Esophagus (tissue), 2 donors: ENCODE data around the gene TRIM2. TPM values are rescaled to one million over a fixed set of nuclear protein-coding genes. Genes with fewer than 3 reads are reported as not detected.

ENCODE experiments used
- H3K27ac ChIP-seq, 2 donors: one replicate each; pipeline ENCODE4 v1.5.1; 2013; ENCODE audit warnings: low read depth in 2 of 2, mild to moderate bottlenecking in 2 of 2, inconsistent platforms in 1 of 2, low read length in 1 of 2, moderate library complexity in 1 of 2
- H3K27me3 ChIP-seq, 2 donors: one replicate each; pipeline ENCODE4 v1.6.1; 2013; ENCODE audit warnings: low read length in 2 of 2, control low read depth in 1 of 2, mild to moderate bottlenecking in 1 of 2; ENCODE audit not compliant: insufficient read depth in 2 of 2, control insufficient read depth in 1 of 2
- H3K36me3 ChIP-seq, 2 donors: one replicate each; pipeline ENCODE4 v1.6.1; 2013; ENCODE audit warnings: low read length in 1 of 2; ENCODE audit not compliant: control insufficient read depth in 2 of 2, insufficient read depth in 2 of 2
- H3K4me1 ChIP-seq, 2 donors: one replicate each; pipeline ENCODE4 v1.6.1; 2013; ENCODE audit warnings: low read length in 1 of 2; ENCODE audit not compliant: control insufficient read depth in 2 of 2, insufficient read depth in 2 of 2
- H3K4me3 ChIP-seq, 2 donors: one replicate each; pipeline ENCODE4 v1.5.1; 2013; ENCODE audit warnings: low read length in 2 of 2, mild to moderate bottlenecking in 2 of 2, low read depth in 1 of 2, moderate library complexity in 1 of 2
- H3K9me3 ChIP-seq, 2 donors: one replicate each; pipeline ENCODE4 v1.6.1; 2013; ENCODE audit warnings: mild to moderate bottlenecking in 2 of 2, low read depth in 1 of 2, low read length in 1 of 2, moderate library complexity in 1 of 2; ENCODE audit not compliant: control insufficient read depth in 2 of 2, insufficient read depth in 1 of 2
- WGBS, 2 donors: extraction: QIAGEN DNeasy Blood & Tissue Kit; methylation state at CpG; one replicate each; pipeline ENCODE4 v1.1.7; 2013; 5-methylcytosine and 5-hydroxymethylcytosine counted together
- polyA plus RNA-seq, 2 donors: library from polyadenylated mRNA; stranded (reverse); fragments of 200-250 nt; gene quantifications; one replicate each; pipeline ENCODE4 v1.2.3, GENCODE V29; 2013
- donor health status: healthy with polysubstance abuse.
- donor health status: Bipolar disorder and iron deficiency.

The TRIM2 gene
- polyA plus RNA-seq, 2 donors = 4.0 to 8.8 TPM

DNA sequence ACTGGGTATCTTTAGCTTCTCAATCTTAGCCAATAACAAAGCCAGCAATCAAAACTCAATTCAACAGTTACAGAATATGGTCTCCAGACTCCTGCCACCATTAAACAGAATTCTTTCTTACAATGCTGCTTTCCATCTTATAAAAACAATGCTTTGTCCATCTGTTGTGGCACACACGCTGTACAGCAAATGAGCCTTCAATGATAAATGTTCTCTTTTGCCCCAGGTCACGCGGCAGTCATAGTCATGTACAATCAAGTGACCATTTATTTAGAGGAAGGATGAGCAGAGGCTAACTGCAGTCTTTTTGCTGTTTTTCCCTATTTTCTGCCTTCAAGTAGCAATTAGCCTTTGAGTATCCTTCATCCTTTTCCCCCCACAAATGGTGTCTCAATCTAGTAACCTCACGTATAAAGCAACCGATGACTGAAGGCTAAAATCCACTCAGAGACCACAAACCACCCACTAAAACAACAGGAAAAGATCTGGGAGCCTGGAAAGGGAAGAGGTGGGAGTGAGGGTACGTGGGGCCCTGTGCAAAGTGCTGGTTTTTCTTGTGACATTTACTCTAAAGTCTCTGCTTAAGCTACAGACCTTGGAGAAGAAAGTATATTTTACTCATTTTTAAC lies 24.4 kb downstream of the TRIM2 start:
- Histone ChIP-seq H3K4me1 (peaks cover 2 to 3% of the 10 kb centered on the region in 2 donors), H3K27ac (no peak overlapping the region)

DNA sequence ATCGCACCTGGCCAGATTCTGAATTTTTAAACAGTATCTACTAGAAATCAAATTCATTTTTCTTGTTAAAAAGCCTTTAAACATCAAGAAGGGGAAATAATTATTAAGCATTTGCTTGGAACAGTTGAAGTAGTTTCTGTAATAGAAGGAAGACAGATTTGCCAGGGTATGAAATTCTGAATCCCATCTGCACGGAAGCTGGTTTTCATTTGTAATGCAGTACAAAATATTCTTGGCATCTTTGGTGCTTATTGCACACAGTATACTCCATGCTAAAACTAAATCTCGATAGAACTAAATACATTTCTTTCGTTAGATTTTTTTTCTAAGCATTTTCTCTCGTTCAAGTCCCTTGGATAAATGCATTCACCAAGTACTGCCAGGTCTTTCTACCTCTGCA lies 25.3 kb downstream of the TRIM2 start:
- Histone ChIP-seq H3K27ac (no peak overlapping the region), H3K4me3 (no peak overlapping the region), H3K9me3 (no peaks in the 10 kb centered on the region), H3K4me1 (peaks cover 2 to 3% of the 10 kb centered on the region in 2 donors), H3K36me3 (no peaks in the 10 kb centered on the region), H3K27me3 (no peaks in the 10 kb centered on the region)
- WGBS, 2 donors = 83 to 89% methylated on average over 5 of the region's 5 CpGs

More for the DNA sequence above, 24.4 kb downstream of the TRIM2 start:
- no peaks in the 10 kb centered on the region for H3K36me3 ChIP-seq
- 79 to 85% methylated on average over 6 of the region's 6 CpGs for WGBS, 2 donors
- no peak overlapping the region for H3K4me3 ChIP-seq
- no peaks in the 10 kb centered on the region for H3K27me3 ChIP-seq
- H3K9me3 ChIP-seq = no peaks in the 10 kb centered on the region

DNA sequence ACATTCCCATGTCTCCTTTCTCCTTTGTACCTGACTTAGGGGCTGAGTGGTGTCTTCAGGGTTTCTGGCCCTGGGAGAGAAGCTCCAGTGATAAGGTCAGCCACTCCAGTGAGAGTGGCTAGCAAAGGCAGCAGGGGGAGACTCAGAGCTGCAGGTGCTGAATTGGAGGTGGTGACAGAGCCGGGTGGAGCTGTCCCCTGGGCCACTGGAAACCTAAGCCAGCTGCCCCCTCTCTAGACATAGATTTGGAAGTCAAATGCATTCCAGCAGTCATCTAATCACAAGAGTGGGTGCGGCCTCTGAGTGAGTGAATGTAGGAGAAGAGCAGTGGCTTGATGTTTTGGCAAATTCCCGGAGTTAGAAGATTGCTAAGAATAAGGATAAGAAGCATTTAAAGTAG lies 28.5 kb downstream of the TRIM2 start:
- Histone ChIP-seq H3K36me3 (no peaks in the 10 kb centered on the region), H3K27ac (no peak overlapping the region), H3K27me3 (no peaks in the 10 kb centered on the region), H3K4me1 (peaks cover 0 to 3% of the 10 kb centered on the region in 2 donors), H3K4me3 (no peak overlapping the region), H3K9me3 (no peaks in the 10 kb centered on the region)
- WGBS, 2 donors = 69 to 70% methylated on average over 3 of the region's 3 CpGs

DNA sequence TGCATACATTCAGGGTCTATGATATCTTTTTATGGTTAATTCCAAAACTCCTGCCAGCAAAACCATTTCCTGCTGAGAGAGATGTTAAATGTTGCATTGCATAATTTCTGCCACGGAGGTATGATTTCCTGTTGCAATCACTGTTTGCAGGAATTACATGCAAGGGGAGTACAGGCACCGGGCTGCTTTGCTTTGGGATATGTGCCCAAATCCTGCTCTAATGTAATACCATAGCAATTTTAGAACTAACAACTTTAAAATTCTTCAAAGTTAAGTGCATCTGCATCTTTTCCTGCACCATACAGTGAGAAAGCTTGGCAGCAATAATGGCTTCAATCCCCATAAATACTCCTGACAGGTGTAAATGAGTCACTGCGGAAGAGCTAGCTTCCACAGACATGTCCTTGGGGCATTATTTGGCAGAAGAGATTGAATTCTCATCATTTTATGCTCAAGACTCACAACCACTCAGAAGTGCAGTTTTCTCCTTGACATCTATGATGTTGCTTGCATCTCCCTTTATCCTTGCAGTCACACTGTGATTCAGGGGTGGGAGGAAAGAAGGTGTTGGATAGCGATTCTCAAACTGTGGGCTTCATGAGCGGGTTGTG lies 29.6 kb downstream of the TRIM2 start:
- H3K27ac ChIP-seq = no peak overlapping the region
- WGBS, 2 donors = 24 to 33% methylated on average over 5 of the region's 5 CpGs
- peaks cover 0 to 3% of the 10 kb centered on the region in 2 donors for H3K4me1 ChIP-seq
- H3K4me3 ChIP-seq = no peak overlapping the region
- H3K9me3 ChIP-seq = no peaks in the 10 kb centered on the region
- no peaks in the 10 kb centered on the region for H3K36me3 ChIP-seq
- no peaks in the 10 kb centered on the region for H3K27me3 ChIP-seq

DNA sequence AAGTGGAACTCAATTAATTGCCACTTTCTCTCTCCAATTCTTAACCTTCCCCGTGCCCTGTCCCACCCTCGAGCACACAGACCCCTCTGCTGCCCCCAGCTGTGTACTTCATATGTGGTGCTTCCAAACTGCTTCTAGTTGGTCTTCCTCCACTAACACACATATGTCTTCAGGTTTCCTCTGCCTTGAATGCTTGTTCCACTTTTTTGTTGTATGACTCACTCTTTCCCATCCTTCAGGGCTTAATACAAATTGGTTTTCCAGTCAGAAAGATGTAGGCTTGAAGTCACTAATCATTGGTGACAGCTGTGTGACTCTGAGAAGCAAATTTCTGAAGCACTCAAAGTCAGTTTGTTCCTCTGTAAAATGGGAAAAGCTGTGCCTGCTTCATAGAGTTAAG lies 30.6 kb downstream of the TRIM2 start:
- H3K4me1 ChIP-seq = peaks cover 0 to 3% of the 10 kb centered on the region in 2 donors
- no peaks in the 10 kb centered on the region for H3K36me3 ChIP-seq
- no peaks in the 10 kb centered on the region for H3K27me3 ChIP-seq
- H3K9me3 ChIP-seq = no peaks in the 10 kb centered on the region
- 77 to 78% methylated on average over 2 of the region's 2 CpGs for WGBS, 2 donors
- no peak overlapping the region for H3K4me3 ChIP-seq
- H3K27ac ChIP-seq = no peak overlapping the region

DNA sequence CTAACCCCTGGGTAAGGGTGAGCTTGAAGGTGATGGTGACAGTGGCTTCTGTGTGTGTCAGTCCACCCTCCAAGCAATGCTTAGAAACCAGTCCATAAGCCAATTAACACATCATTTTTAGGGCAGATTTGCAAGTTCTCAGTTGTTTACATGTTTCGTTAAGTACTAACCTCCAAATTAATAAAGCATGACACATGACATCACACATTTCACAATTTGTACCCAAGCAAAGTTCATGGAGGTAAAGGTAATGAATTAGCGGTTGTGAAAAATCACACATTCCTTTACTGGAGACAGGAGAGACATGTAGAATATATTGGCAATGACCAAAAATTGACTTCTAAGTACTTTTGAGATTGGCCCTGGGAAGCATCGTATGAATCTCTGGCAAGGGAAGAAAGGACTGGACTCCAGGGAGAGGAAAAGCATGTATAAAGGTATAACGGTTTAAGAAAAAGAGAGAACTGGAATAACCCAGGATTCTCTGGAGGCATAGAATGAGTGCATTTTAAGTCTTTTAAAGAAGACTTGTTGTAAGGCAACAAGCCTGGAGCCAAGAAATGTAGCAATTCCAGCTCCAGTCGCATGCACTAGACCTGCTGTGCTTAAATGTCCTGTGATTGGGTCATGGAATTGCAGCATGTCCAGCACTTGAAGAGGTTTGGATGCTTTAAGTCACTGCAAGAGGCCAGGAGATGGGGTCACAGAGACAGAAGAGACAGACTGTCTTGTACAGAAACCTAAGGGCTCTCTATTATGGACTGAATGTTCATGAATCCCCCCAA lies 34.1 kb downstream of the TRIM2 start:
- Histone ChIP-seq H3K36me3 (no peaks in the 10 kb centered on the region), H3K4me3 (no peak overlapping the region), H3K9me3 (no peaks in the 10 kb centered on the region), H3K4me1 (peaks cover 2 to 5% of the 10 kb centered on the region in 2 donors), H3K27ac (no peak overlapping the region), H3K27me3 (no peaks in the 10 kb centered on the region)
- 91 to 94% methylated on average over 5 of the region's 5 CpGs for WGBS, 2 donors

DNA sequence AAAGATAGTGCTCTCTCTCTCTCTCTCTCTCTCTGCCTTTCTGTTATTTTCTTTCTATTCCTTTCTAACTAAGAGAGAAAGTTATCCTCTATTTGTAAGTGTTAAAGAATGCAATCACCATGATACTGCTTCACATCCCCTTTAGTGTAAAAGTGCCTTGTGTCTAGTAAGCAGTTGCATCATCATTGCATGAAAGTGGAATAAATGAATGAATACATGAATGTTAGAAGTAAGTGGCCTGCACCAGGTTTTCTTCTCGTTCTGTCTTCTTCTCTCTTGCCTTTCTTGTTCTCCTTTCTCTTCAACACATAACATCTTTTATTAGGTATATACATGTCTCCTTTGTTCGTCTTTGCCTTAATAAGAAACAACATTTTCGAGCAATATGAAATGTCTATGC lies 35.2 kb downstream of the TRIM2 start:
- Histone ChIP-seq H3K9me3 (no peaks in the 10 kb centered on the region), H3K27ac (no peak overlapping the region), H3K4me1 (peaks cover 2 to 5% of the 10 kb centered on the region in 2 donors), H3K4me3 (no peak overlapping the region), H3K36me3 (no peaks in the 10 kb centered on the region), H3K27me3 (no peaks in the 10 kb centered on the region)
- 91 to 97% methylated on average over 3 of the region's 3 CpGs for WGBS, 2 donors

DNA sequence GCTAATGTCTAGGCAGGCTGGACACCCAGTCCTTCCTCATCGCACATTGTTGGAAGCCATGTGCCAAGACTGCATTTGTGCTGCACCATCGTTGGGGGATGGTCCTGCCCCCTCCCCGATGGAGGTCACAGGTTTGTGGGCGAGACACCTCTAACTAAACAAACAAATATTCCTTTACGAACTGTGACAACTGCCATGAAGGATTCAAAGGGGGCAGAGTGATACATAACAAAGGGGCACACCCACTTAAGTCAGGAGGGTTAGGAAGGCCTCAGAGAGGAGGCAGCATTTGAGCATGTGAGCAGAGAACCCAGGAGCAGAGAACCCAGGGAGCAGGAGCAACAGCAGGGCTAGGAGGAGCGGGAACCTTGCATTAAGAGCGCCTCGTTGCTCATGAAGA lies 37.1 kb downstream of the TRIM2 start:
- H3K27me3 ChIP-seq = no peaks in the 10 kb centered on the region
- no peak overlapping the region for H3K4me3 ChIP-seq
- 85 to 87% methylated on average over 8 of the region's 8 CpGs for WGBS, 2 donors
- no peaks in the 10 kb centered on the region for H3K36me3 ChIP-seq
- H3K27ac ChIP-seq = no peak overlapping the region
- H3K4me1 ChIP-seq = peaks cover 2 to 5% of the 10 kb centered on the region in 2 donors
- H3K9me3 ChIP-seq = no peaks in the 10 kb centered on the region

DNA sequence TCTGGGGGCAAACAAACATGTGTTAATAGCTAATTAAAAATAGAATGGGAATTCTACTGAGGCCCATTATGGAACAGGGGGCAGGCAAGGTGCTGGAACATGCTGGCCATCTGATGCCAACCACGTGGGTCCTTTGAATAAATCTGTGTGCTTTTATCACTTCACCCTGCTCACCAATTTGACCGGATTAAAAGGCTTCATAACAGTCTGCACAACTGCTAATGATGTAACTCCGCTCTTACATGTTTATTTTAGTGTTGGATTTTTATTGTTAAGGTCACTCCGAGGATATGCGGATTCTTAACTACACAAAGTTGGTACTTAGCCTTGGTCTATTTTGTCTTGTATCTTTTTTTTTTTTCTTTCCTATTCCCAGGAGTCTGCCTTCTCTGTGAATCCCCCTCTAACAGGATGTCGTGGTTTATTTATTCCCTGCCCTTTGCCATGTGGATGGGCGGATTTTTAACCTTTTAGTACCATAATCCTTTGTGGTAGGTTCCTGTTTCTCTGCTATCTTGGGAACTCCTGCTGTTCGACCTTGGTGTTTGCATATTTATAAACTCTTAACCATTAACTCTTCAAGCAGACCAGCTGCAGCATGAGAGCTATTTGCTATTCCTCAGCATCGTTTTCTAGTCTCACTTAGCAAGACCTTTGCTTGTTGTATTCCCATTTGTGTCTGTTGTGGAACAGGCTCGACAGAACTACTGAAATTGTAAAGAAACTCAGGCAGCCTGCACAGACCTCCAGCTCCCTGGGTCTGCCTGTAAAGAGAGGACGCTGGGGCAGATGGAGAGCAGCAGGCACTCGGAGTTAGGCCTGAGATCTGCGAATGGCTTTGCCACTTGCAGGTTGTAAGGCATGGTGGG lies 38.0 kb downstream of the TRIM2 start:
- no peak overlapping the region for H3K27ac ChIP-seq
- 42 to 60% methylated on average over 13 of the region's 13 CpGs for WGBS, 2 donors
- peaks cover 2 to 5% of the 10 kb centered on the region in 2 donors for H3K4me1 ChIP-seq
- H3K36me3 ChIP-seq = no peaks in the 10 kb centered on the region
- no peaks in the 10 kb centered on the region for H3K9me3 ChIP-seq
- H3K27me3 ChIP-seq = no peaks in the 10 kb centered on the region
- H3K4me3 ChIP-seq = no peak overlapping the region
